Right lobe of liver (tissue), 5 donors: ENCODE measurements around the gene FAM162B. TPM values are rescaled to one million over a fixed set of nuclear protein-coding genes. Genes with fewer than 3 reads are reported as not detected.

Source experiments
- total RNA-seq, 6 experiments: library from RNA; depleted of rRNA in 2 of 6; stranded (reverse); fragments of >200 nt in 2 of 6; fragmentation: NEBNext Ultra II Directional in 3 of 6; extraction: Animal tissue kit (Norgen Biotek cat#: 25700) in 3 of 6; gene quantifications; one replicate each; pipeline versions ENCODE4 v1.1.0 to v1.2.4, GENCODE V29; 2016 to 2023
- donor health status: DM: no; HTN: no; CAD: no.
- donor health status: DM: no; HTN: no; CAD: no.
- donor health status: DM: no; HTN: yes; CAD: no.
- donor health status: DM: no; HTN: yes; CAD: no.

FAM162B gene
- total RNA-seq, 6 experiments from 2014 or later: 0.33 to 0.81 (median 0.42) TPM; not detected in 2

Other genes starting within 250 kb of the FAM162B start
- gene TRAPPC3L, start 220.0 kb downstream of the FAM162B start, total RNA-seq: under 1 TPM in 2 of 6 experiments, not detected in 4; 0.12 to 0.17 TPM
- not detected for gene CALHM4, start 212.0 kb downstream of the FAM162B start, total RNA-seq
- 10 to 100 TPM; 14.8 to 22.1 (median 21.2) TPM for gene RWDD1, start 194.2 kb downstream of the FAM162B start, total RNA-seq
- under 1 TPM in 3 of 6 experiments, not detected in 3; 0.06 to 0.18 (median 0.16) TPM for gene RSPH4A, start 149.2 kb downstream of the FAM162B start, total RNA-seq
- 1 to 10 TPM; 3.0 to 5.9 (median 4.3) TPM for gene ZUP1, start 97.0 kb downstream of the FAM162B start, total RNA-seq
- 1 to 10 TPM in 5 of 6 experiments, under 1 TPM in 1; 0.98 to 2.5 (median 2.0) TPM for gene KPNA5, start 84.5 kb downstream of the FAM162B start, total RNA-seq
- not detected for gene GPRC6A, start 63.4 kb upstream of the FAM162B start, total RNA-seq
- gene RFX6, start 111.5 kb upstream of the FAM162B start, total RNA-seq: not detected